IMR-90 (cell line): ENCODE data around the gene HOXA3. TPM values are rescaled to one million over a fixed set of nuclear protein-coding genes. Genes with fewer than 3 reads are reported as not detected.

Experiments used
- ATAC-seq: fragments of 200-7000 bp; cut with Tn5 transposase; 2 replicates; pipeline ENCODE4 v1.9.1; 2020; ENCODE audit warnings: low read depth, mild to moderate bottlenecking, moderate library complexity
- BruUV-seq: library from RNA; stranded (reverse); fragments of 400-500 nt; replicated peaks from 2 replicates; lab custom pipeline; 2021; lab: Mats Ljungman, UMichigan
- CTCF ChIA-PET: fragments of 300-600 bp; formaldehyde crosslinking; extraction: SDS; loops from one replicate; lab custom pipeline; 2021; ENCODE audit warnings: antibody characterized with exemption; lab: Yijun Ruan, JAX
- POLR2A ChIA-PET: fragments of 300-600 bp; sonication (Branson Sonifier 250); formaldehyde crosslinking; loops from one replicate; lab custom pipeline; 2022; ENCODE audit warnings: antibody characterized with exemption; ENCODE audit not compliant: unreplicated experiment; lab: Charles Lee
- DNase-seq: peaks from one replicate; pipeline ENCODE4 v3.0.0; 2013
- H2AFZ ChIP-seq: replicated peaks from 2 replicates; pipeline ENCODE3; 2013; ENCODE audit warnings: low read length, mild to moderate bottlenecking; ENCODE audit not compliant: poor library complexity
- H2AK5ac ChIP-seq: 2 replicates; pipeline ENCODE4 v1.6.1; 2013; ENCODE audit warnings: low read depth, low read length, inconsistent platforms
- H2AK9ac ChIP-seq: replicated peaks from 2 replicates; pipeline ENCODE3; 2013; ENCODE audit warnings: mild to moderate bottlenecking, low read depth, low read length, moderate library complexity; ENCODE audit not compliant: poor library complexity
- H2BK120ac ChIP-seq: 2 replicates; pipeline ENCODE4 v1.6.1; 2013; ENCODE audit warnings: low read depth, low read length, inconsistent platforms
- H2BK15ac ChIP-seq: 3 replicates; pipeline ENCODE4 v1.6.1; 2013; ENCODE audit warnings: low read depth, low read length, inconsistent platforms
- H2BK20ac ChIP-seq: 2 replicates; pipeline ENCODE4 v1.6.1; 2013; ENCODE audit warnings: low read depth, mild to moderate bottlenecking, inconsistent platforms, low read length, moderate library complexity
- H2BK5ac ChIP-seq: 2 replicates; pipeline ENCODE4 v1.6.1; 2013; ENCODE audit warnings: mild to moderate bottlenecking, low read depth, low read length, inconsistent platforms; ENCODE audit not compliant: poor library complexity, severe bottlenecking
- H3K14ac ChIP-seq: replicated peaks from 2 replicates; pipeline ENCODE4 v1.6.1; 2013; ENCODE audit warnings: low read depth, low read length, inconsistent platforms
- H3K18ac ChIP-seq: 2 replicates; pipeline ENCODE4 v1.6.1; 2013; ENCODE audit warnings: low read depth, low read length, control low read depth
- H3K23ac ChIP-seq: 2 replicates; pipeline ENCODE4 v1.6.1; 2013; ENCODE audit warnings: low read depth, low read length, inconsistent platforms
- H3K27ac ChIP-seq: 2 replicates; pipeline ENCODE4 v1.5.1; 2013; ENCODE audit warnings: mild to moderate bottlenecking, control low read depth, low read length; ENCODE audit not compliant: insufficient read depth
- H3K27me3 ChIP-seq: 2 replicates; pipeline ENCODE4 v1.6.1; 2013; ENCODE audit warnings: low read length; ENCODE audit not compliant: control insufficient read depth, insufficient read depth
- H3K36me3 ChIP-seq: 2 replicates; pipeline ENCODE4 v1.6.1; 2013; ENCODE audit warnings: low read length, mixed read lengths; ENCODE audit not compliant: control insufficient read depth, insufficient read depth
- H3K4ac ChIP-seq: 2 replicates; pipeline ENCODE4 v1.6.1; 2013; ENCODE audit warnings: low read depth, low read length, inconsistent platforms
- H3K4me1 ChIP-seq: 2 replicates; pipeline ENCODE4 v1.6.1; 2013; ENCODE audit warnings: low read length, mixed read lengths; ENCODE audit not compliant: control insufficient read depth, insufficient read depth
- H3K4me2 ChIP-seq: 2 replicates; pipeline ENCODE4 v1.6.1; 2013; ENCODE audit warnings: low read depth, mild to moderate bottlenecking, control low read depth, low read length, moderate library complexity
- H3K4me3 ChIP-seq: 2 replicates; pipeline ENCODE4 v1.5.1; 2013; ENCODE audit warnings: low read depth, mild to moderate bottlenecking, control low read depth, low read length, moderate library complexity; ENCODE audit not compliant: insufficient read depth
- H3K56ac ChIP-seq: 2 replicates; pipeline ENCODE4 v1.6.1; 2013; ENCODE audit warnings: low read length, inconsistent platforms; ENCODE audit not compliant: insufficient read depth; ENCODE audit errors: extremely low read depth
- H3K79me1 ChIP-seq, 2 experiments: 2 replicates each; pipeline ENCODE4 v1.6.1; 2013; ENCODE audit warnings: low read length in 2 of 2, inconsistent platforms in 1 of 2, low read depth in 1 of 2
- H3K9ac ChIP-seq: 2 replicates; pipeline ENCODE4 v1.6.1; 2013; ENCODE audit warnings: low read depth, low read length, control low read depth
- H3K9me1 ChIP-seq: 2 replicates; pipeline ENCODE4 v1.6.1; 2013; ENCODE audit warnings: low read length, inconsistent platforms; ENCODE audit not compliant: insufficient read depth
- H3K9me3 ChIP-seq: 2 replicates; pipeline ENCODE4 v1.6.1; 2013; ENCODE audit warnings: low read length; ENCODE audit not compliant: control insufficient read depth, insufficient read depth
- H4K20me1 ChIP-seq: 2 replicates; pipeline ENCODE4 v1.6.1; 2013; ENCODE audit warnings: low read length, inconsistent platforms; ENCODE audit not compliant: insufficient read depth
- H4K5ac ChIP-seq: 2 replicates; pipeline ENCODE4 v1.6.1; 2013; ENCODE audit warnings: mild to moderate bottlenecking, low read depth, low read length, control low read depth
- H4K8ac ChIP-seq, 2 experiments: 2 replicates each; pipeline ENCODE4 v1.6.1; 2013; ENCODE audit warnings: low read depth in 2 of 2, low read length in 2 of 2, control low read depth in 1 of 2, inconsistent platforms in 1 of 2
- H4K91ac ChIP-seq: 2 replicates; pipeline ENCODE4 v1.6.1; 2013; ENCODE audit warnings: low read depth, low read length, inconsistent platforms; ENCODE audit not compliant: insufficient read depth
- BHLHE40 ChIP-seq: fragments of 150-350 bp; IDR thresholded peaks from 2 replicates; pipeline ENCODE4 v1.6.1; 2016; ENCODE audit warnings: mild to moderate bottlenecking, low read depth, low read length
- CEBPB ChIP-seq: IDR thresholded peaks from 2 replicates; pipeline ENCODE4 v1.6.1; 2012; ENCODE audit warnings: low read depth, low read length, improper control_type of control experiment
- CHD1 ChIP-seq: IDR thresholded peaks from 2 replicates; pipeline ENCODE4 v1.6.1; 2012; ENCODE audit warnings: low read depth, low read length, improper control_type of control experiment
- CTCF ChIP-seq: conservative IDR thresholded peaks from 2 replicates; pipeline ENCODE4 v1.5.1; 2012; ENCODE audit warnings: mild to moderate bottlenecking, low read depth, low read length, improper control_type of control experiment
- ELK1 ChIP-seq: fragments of 150-350 bp; IDR thresholded peaks from 2 replicates; pipeline ENCODE4 v1.6.1; 2016; ENCODE audit warnings: low read depth, mild to moderate bottlenecking, low read length, moderate library complexity, borderline replicate concordance
- FOS ChIP-seq: fragments of 150-350 bp; IDR thresholded peaks from 2 replicates; pipeline ENCODE4 v1.6.1; 2016; ENCODE audit warnings: low read depth, low read length
- MAFK ChIP-seq: IDR thresholded peaks from 2 replicates; pipeline ENCODE4 v1.6.1; 2012; ENCODE audit warnings: low read depth, low read length, improper control_type of control experiment
- MAZ ChIP-seq: IDR thresholded peaks from 2 replicates; pipeline ENCODE4 v1.6.1; 2012; ENCODE audit warnings: low read depth, mild to moderate bottlenecking, low read length, improper control_type of control experiment, moderate library complexity, borderline replicate concordance
- MXI1 ChIP-seq: IDR thresholded peaks from 2 replicates; pipeline ENCODE4 v1.6.1; 2012; ENCODE audit warnings: low read depth, mild to moderate bottlenecking, low read length, moderate library complexity, borderline replicate concordance
- NFE2L2 ChIP-seq: fragments of 150-350 bp; IDR thresholded peaks from 2 replicates; pipeline ENCODE4 v1.6.1; 2016; ENCODE audit warnings: low read depth, mild to moderate bottlenecking, low read length
- POLR2A ChIP-seq: IDR thresholded peaks from 2 replicates; pipeline ENCODE4 v1.6.1; 2012; ENCODE audit warnings: mild to moderate bottlenecking, low read depth, low read length
- RAD21 ChIP-seq: IDR thresholded peaks from 2 replicates; pipeline ENCODE4 v1.6.1; 2012; ENCODE audit warnings: low read length, improper control_type of control experiment
- RCOR1 ChIP-seq: IDR thresholded peaks from 2 replicates; pipeline ENCODE4 v1.6.1; 2012; ENCODE audit warnings: mild to moderate bottlenecking, low read length, improper control_type of control experiment; ENCODE audit not compliant: insufficient replicate concordance
- RFX5 ChIP-seq: IDR thresholded peaks from 2 replicates; pipeline ENCODE4 v1.8.0; 2012; ENCODE audit warnings: low read depth, mild to moderate bottlenecking, low read length, moderate library complexity
- SMC3 ChIP-seq: fragments of 150-350 bp; IDR thresholded peaks from 2 replicates; pipeline ENCODE4 v1.6.1; 2016; ENCODE audit warnings: low read depth, mild to moderate bottlenecking, antibody characterized with exemption, low read length, moderate library complexity
- USF2 ChIP-seq: fragments of 150-350 bp; IDR thresholded peaks from 2 replicates; pipeline ENCODE4 v1.6.1; 2017; ENCODE audit warnings: mild to moderate bottlenecking, antibody characterized with exemption, low read length, low read depth
- WGBS, 2 experiments: methylation state at CpG; one replicate each; pipeline versions ENCODE4 v1.1.5 to v1.1.7; 2013; ENCODE audit warnings: missing lambda C conversion rate in 2 of 2; ENCODE audit not compliant: insufficient read length in 1 of 2; ENCODE audit errors: extremely low coverage in 2 of 2; 5-methylcytosine and 5-hydroxymethylcytosine counted together
- dilution Hi-C: fragments of 300-500 bp; cut with HindIII; formaldehyde crosslinking; loops from one replicate; pipeline ENCODE4 v1.14.3; 2018; ENCODE audit warnings: low sequenced_read_pairs; ENCODE audit not compliant: unreplicated experiment
- in situ Hi-C: fragments of 300-500 bp; cut with MboI; formaldehyde crosslinking; loops from 3 replicates; pipeline ENCODE4 v1.14.3; 2019; ENCODE audit warnings: low sequenced_read_pairs, inconsistent platforms, mixed read lengths
- intact Hi-C: fragments of 100-400 bp; cut with micrococcal nuclease; formaldehyde crosslinking; loops from 2 replicates; pipeline ENCODE4 v1.10.0; 2022
- polyA plus RNA-seq, 3 experiments: library from polyadenylated mRNA; depleted of rRNA; stranded (reverse); fragments of >200 nt; gene quantifications; 2 replicates each; pipeline ENCODE4 v1.2.3, GENCODE V29; 2012; ENCODE audit warnings: low replicate concordance in 1 of 3
- total RNA-seq: library from RNA; depleted of rRNA; stranded (reverse); fragments of >200 nt; gene quantifications from 2 replicates; pipeline ENCODE4 v1.2.3, GENCODE V29; 2012

HOXA3 gene
- total and polyA plus RNA-seq, 2 of the 4 experiments (the other 2 are of a cell fraction), result 0.90 to 5.4 TPM

DNA sequence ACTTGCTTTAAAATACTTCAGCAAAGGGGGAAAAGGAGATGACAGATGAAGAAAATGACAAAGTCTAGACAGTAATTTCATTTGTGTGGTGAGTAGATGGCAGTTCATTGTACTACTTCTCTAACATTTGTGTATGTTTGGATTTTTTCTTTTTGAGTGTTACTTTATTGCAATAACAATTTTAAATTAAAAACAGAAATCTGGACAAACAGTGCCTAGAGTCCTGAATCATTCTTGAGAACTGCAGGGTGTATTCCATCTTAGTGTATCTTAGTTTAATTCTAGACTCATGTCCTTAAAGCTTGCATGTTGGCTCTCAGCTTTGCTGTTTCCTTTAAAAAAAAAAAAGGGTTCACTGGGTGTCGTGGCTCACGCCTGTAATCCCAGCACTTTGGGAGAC, 87.7 kb downstream of the HOXA3 start:
- Histone ChIP-seq H4K5ac (no peak overlapping the region), H3K9ac (no peak overlapping the region), H2BK120ac (no peak overlapping the region), H3K14ac (no peak overlapping the region), H3K18ac (no peak overlapping the region), H2AK5ac (no peak overlapping the region), H3K4ac (no peak overlapping the region), H3K36me3 (no peaks in the 10 kb centered on the region), H2BK20ac (no peak overlapping the region), H3K4me2 (no peak overlapping the region), H3K27me3 (peaks cover 1% of the 10 kb centered on the region; the same call in 1 of the 2 replicates), H3K56ac (no peak overlapping the region), H3K79me1 (no peaks in the 10 kb centered on the region), H3K27ac (no peak overlapping the region), H3K4me3 (no peak overlapping the region), H4K8ac (no peak overlapping the region), H3K9me1 (no peaks in the 10 kb centered on the region), H4K20me1 (no peaks in the 10 kb centered on the region), H2AFZ (no peak overlapping the region), H2AK9ac (no peak overlapping the region), H2BK5ac (no peak overlapping the region), H2BK15ac (no peak overlapping the region), H3K23ac (no peak overlapping the region), H4K91ac (no peak overlapping the region), H3K4me1 (0 out of 2 replicates have a peak, but pooled peaks cover 1% of the 10 kb centered on the region), H3K9me3 (no peaks in the 10 kb centered on the region)
- BruUV-seq, result no TSS peak
- dilution Hi-C loops (no loop called here), in situ Hi-C loops (no loop called here), intact Hi-C loops (no loop called here)
- ChIA-PET POLR2A (interaction anchor here (0.7 kb wide), 1 partner anchor 377 kb away, joined by 7 read pairs; no protein-coding TSS in a partner anchor), CTCF (no interaction called here)
- ATAC-seq, result peak; percentile 35
- DNase-seq, result no peak
- TF ChIP-seq CHD1 (no peak), SMC3 (no peak), USF2 (no peak), CTCF (no peak), CEBPB (no peak), MXI1 (no peak), NFE2L2 (no peak), BHLHE40 (no peak), ELK1 (no peak), RCOR1 (no peak), MAZ (no peak), MAFK (no peak), RFX5 (no peak), POLR2A (no peak), FOS (no peak), RAD21 (no peak)
- WGBS, 2 experiments, result no CpG with 5 or more reads among the region's 2 CpGs
